ENCODE measurements around the gene AFTPH. TPM values are rescaled to one million over a fixed set of nuclear protein-coding genes. Genes with fewer than 3 reads are reported as not detected.

Gene AFTPH
- total and polyA plus RNA-seq, 9 of the 15 experiments (the other 6 are each of a cell fraction or from before 2014, with no cell fraction given) = 8.0 to 26.2 (median 13.8) TPM

GRCh38 chr2:64523666-64524603, at the start of gene AFTPH (continued):
- no peak for TF ChIP-seq KHSRP (IDR thresholded peaks at IDR 0.05)
- TF ChIP-seq POU5F1 (IDR thresholded peaks at IDR 0.05; ENCODE audit: borderline replicate concordance, low read depth, low read length, partially characterized antibody) = no peak
- TF ChIP-seq, protein P1, sequence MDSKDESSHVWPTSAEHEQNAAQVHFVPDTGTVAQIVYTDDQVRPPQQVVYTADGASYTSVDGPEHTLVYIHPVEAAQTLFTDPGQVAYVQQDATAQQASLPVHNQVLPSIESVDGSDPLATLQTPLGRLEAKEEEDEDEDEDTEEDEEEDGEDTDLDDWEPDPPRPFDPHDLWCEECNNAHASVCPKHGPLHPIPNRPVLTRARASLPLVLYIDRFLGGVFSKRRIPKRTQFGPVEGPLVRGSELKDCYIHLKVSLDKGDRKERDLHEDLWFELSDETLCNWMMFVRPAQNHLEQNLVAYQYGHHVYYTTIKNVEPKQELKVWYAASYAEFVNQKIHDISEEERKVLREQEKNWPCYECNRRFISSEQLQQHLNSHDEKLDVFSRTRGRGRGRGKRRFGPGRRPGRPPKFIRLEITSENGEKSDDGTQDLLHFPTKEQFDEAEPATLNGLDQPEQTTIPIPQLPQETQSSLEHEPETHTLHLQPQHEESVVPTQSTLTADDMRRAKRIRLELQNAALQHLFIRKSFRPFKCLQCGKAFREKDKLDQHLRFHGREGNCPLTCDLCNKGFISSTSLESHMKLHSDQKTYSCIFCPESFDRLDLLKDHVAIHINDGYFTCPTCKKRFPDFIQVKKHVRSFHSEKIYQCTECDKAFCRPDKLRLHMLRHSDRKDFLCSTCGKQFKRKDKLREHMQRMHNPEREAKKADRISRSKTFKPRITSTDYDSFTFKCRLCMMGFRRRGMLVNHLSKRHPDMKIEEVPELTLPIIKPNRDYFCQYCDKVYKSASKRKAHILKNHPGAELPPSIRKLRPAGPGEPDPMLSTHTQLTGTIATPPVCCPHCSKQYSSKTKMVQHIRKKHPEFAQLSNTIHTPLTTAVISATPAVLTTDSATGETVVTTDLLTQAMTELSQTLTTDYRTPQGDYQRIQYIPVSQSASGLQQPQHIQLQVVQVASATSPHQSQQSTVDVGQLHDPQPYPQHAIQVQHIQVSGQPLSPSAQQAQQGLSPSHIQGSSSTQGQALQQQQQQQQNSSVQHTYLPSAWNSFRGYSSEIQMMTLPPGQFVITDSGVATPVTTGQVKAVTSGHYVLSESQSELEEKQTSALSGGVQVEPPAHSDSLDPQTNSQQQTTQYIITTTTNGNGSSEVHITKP (IDR thresholded peaks at IDR 0.05; ENCODE audit: partially characterized antibody) = no peak
- TF ChIP-seq ARID1B (IDR thresholded peaks at IDR 0.05) = peak; percentile 29; the same call in 1 of the 2 replicates
- TF ChIP-seq, protein P2, sequence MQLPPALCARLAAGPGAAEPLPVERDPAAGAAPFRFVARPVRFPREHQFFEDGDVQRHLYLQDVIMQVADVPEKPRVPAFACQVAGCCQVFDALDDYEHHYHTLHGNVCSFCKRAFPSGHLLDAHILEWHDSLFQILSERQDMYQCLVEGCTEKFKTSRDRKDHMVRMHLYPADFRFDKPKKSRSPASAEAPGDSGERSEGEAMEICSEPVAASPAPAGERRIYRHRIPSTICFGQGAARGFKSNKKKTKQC (CRISPR knock-in tag; IDR thresholded peaks at IDR 0.05) = no peak
- no peak for TF ChIP-seq ZSCAN32 (CRISPR knock-in tag; IDR thresholded peaks at IDR 0.05)
- TF ChIP-seq NFXL1 (CRISPR knock-in tag; IDR thresholded peaks at IDR 0.05) = no peak
- TF ChIP-seq ZNF76 (CRISPR knock-in tag; IDR thresholded peaks at IDR 0.05; ENCODE audit: borderline replicate concordance) = no peak
- TF ChIP-seq GATA2 (CRISPR knock-in tag; IDR thresholded peaks at IDR 0.05) = no peak
- TF ChIP-seq RCOR1 (IDR thresholded peaks at IDR 0.05; ENCODE audit: borderline replicate concordance in 1 of 2, low read depth in 2 of 2, low read length in 2 of 2) = peak in 1 of 2 experiments; percentile 37; a peak in 1 of 4 replicates
- TF ChIP-seq KDM4B (IDR thresholded peaks at IDR 0.05; ENCODE audit: borderline replicate concordance in 2 of 2, low read depth in 1 of 2) = peak in 1 of 2 experiments; percentile 80; a peak in 1 of 4 replicates
- no peak for TF ChIP-seq SMARCA5 (IDR thresholded peaks at IDR 0.05)
- no peak for TF ChIP-seq HEY1 (CRISPR knock-in tag; IDR thresholded peaks at IDR 0.05; ENCODE audit: borderline replicate concordance)
- TF ChIP-seq ZNF384 (IDR thresholded peaks at IDR 0.05; ENCODE audit: low read depth, low read length) = no peak
- no peak for TF ChIP-seq CCAR2 (IDR thresholded peaks at IDR 0.05; ENCODE audit: low read depth, low read length)
- no peak for TF ChIP-seq ZNF23 (CRISPR knock-in tag; IDR thresholded peaks at IDR 0.05)
- TF ChIP-seq NR2F6 (CRISPR knock-in tag; IDR thresholded peaks at IDR 0.05) = no peak
- no peak for TF ChIP-seq SMARCB1 (IDR thresholded peaks at IDR 0.05; ENCODE audit: insufficient read length, low read depth)
- no peak for TF ChIP-seq ZNF668 (CRISPR knock-in tag; IDR thresholded peaks at IDR 0.05)
- TF ChIP-seq RUNX1 (IDR thresholded peaks at IDR 0.05; ENCODE audit: low read depth) = no peak
- no peak for TF ChIP-seq TGIF2 (CRISPR knock-in tag; IDR thresholded peaks at IDR 0.05)
- TF ChIP-seq, protein P3, sequence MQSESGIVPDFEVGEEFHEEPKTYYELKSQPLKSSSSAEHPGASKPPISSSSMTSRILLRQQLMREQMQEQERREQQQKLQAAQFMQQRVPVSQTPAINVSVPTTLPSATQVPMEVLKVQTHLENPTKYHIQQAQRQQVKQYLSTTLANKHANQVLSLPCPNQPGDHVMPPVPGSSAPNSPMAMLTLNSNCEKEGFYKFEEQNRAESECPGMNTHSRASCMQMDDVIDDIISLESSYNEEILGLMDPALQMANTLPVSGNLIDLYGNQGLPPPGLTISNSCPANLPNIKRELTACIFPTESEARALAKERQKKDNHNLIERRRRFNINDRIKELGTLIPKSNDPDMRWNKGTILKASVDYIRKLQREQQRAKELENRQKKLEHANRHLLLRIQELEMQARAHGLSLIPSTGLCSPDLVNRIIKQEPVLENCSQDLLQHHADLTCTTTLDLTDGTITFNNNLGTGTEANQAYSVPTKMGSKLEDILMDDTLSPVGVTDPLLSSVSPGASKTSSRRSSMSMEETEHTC (IDR thresholded peaks at IDR 0.05) = no peak
- TF ChIP-seq FOXA3 (CRISPR knock-in tag; conservative IDR thresholded peaks at IDR 0.05 in 1 of 2, IDR thresholded peaks at IDR 0.05 in 1 of 2) = no peak

All from K562 (cell line).